ENCODE data around the gene KDM8.

DNA sequence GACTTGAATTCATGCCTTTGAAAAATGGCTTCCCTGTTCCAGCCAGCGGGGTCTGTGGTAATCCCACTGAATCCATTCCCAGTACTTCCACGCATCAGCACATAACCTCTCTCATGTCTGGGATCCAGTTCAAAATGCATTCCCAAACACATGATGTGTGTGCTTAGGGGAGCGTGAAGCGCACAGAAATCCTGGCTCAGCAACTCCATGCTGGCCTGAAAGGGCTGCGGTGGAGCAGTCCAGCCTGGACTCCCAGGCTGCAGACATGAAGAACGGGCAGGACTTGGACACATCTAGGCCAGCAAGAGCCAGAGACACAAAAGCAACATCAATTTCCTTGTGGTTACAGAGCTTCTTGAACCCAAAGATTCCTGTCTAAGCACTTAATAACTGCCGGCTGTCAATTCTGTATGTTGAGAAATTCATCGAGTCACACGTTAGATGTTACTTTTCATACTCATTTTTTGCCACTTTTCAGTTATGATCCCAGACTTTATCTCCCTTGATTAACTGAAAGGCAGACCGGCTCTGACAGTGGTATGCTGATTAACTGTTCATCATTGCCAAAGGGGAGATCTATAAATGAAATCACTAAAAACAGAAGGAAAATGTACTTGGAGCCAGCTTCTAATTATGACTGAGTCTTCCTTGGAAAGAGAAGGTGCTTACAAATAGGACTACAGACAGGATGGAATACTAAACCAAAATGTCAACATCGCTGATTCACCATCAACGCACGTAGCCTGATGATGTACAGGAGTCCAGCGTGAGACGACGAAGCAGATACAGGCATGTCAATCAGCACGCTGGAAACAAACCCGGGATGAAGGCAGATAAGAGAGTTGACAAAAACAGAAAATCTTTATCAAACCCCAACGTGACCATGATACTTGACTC is 42.2 kb downstream of the KDM8 start:
- TF ChIP-seq, protein P1, sequence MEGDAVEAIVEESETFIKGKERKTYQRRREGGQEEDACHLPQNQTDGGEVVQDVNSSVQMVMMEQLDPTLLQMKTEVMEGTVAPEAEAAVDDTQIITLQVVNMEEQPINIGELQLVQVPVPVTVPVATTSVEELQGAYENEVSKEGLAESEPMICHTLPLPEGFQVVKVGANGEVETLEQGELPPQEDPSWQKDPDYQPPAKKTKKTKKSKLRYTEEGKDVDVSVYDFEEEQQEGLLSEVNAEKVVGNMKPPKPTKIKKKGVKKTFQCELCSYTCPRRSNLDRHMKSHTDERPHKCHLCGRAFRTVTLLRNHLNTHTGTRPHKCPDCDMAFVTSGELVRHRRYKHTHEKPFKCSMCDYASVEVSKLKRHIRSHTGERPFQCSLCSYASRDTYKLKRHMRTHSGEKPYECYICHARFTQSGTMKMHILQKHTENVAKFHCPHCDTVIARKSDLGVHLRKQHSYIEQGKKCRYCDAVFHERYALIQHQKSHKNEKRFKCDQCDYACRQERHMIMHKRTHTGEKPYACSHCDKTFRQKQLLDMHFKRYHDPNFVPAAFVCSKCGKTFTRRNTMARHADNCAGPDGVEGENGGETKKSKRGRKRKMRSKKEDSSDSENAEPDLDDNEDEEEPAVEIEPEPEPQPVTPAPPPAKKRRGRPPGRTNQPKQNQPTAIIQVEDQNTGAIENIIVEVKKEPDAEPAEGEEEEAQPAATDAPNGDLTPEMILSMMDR (conservative IDR thresholded peaks at IDR 0.05; ENCODE audit: low read depth, low read length) = no peak
- TF ChIP-seq EZH2 (IDR thresholded peaks at IDR 0.05; ENCODE audit: low read length, unreplicated experiment) = no peak
- no peak for TF ChIP-seq EZH2phosphoT487 (IDR thresholded peaks at IDR 0.05; ENCODE audit: borderline replicate concordance, low read length)
